A204.1 (cell line): Measurements from ENCODE around the gene INO80E.
"Not testable (repeated sequence)": the region's sequence is repeated elsewhere in the genome, so short reads cannot be mapped to it uniquely, and the experiment has no call there.

Experiments
- FAIRE-seq: peaks from 2 replicates; lab custom pipeline; 2012; peaks lifted over from hg19 to GRCh38; lab: Jason Lieb, UNC

INO80E gene

DNA sequence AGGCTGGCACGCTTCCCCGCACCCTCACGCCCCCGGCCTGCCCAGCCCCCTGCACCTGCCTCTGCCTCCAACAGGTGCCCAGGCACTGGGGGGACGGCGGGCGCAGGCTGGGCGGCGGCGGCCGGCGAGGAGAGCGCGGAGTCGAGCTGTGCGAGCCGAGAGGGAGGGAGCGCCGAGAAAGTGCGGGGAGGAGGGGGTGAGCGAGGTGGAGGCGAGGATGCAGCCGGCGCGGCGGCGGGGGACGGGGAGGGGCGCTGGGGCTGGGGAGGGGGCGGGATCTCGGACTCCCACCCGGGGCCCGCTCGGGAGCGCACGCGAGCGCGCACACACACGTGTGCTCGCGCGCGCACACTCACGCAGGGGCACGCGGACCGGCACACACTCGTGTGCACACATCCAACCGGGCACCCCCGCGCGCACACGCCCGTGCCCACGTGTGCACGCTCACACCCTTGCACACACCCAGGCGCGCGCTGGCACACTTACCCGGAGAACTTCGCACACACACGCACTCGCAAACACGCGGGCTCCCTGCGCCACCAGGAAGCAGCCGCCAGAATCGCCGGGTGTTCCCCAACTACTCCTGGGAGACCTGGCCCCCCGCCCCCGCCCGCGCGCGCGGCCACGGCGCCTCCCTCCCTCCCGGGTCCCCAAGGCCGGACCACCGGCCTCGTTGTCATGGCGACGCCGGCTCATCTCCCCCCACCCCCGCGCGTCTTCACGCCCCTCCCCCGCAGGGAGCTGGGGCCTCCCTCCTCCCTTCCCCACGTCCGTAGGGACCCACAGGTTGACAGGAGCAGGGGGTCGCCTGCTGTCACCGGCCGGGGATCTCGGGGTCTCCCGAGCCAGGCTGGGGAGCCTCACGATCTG, 15.0 kb downstream of the INO80E start, which contains the start of gene DOC2A:
Gene DOC2A (minus strand): TSS at position 184 of the 870 bp plus-strand sequence. CDS start 805 bp downstream, outside the sequence.
- no peak for FAIRE-seq

DNA sequence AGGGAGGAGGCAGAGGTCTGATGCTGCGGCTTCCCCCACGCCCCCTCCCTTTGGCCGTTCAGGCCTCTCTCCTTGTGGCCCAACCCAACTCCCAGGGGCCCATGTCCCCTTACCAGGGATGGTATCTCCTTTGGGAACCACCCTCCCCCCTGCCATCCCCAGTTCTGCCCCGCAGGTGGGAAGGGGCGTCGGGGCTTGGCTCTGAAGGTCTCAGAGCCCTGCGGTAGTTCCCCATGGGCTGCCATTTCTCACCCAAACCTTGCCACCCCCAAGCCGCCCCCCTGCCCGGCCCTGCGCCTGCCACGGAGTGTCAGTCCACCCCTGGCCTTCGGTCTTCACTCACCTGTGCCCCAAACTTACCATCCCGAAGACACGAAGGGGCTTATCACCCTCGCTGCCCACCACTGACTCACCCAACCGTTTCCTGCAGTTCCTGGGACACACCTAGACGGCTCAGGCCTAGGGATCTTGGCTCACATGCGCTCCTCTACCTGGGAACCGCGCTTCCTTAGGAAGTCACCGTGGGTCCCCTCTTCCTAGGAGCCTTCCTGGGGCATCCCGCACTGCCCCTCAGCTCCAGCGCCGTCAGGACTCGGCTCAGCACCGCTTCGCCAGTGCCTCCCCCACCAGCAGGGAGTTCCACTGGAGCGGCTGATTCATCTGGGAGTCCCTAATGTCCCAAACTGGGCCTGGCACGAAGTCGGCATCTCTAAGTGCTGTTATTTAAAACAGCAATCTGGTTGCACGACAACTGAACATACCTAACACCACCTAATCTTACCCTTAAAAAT, 15.9 kb downstream of the INO80E start:
- no peak for FAIRE-seq

DNA sequence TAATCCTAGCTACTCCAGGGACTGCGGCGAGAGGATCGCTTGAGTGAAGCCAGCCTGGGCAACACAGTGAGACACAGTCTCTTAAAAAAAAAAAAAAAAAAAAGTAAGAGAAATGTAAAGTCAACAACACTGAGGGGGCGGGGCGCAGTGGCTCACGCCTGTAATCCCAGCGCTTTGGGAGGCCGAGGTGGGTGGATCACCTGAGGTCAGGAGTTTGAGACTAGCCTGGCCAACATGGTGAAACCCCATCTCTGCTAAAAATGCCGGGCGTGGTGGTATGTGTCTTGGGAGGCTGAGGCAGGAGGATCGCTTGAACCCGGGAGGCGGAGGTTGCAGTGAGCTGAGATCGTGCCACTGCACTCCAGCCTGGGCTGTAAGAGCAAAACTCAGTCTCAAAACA, 16.6 kb downstream of the INO80E start:
- FAIRE-seq, result not testable (repeated sequence)

DNA sequence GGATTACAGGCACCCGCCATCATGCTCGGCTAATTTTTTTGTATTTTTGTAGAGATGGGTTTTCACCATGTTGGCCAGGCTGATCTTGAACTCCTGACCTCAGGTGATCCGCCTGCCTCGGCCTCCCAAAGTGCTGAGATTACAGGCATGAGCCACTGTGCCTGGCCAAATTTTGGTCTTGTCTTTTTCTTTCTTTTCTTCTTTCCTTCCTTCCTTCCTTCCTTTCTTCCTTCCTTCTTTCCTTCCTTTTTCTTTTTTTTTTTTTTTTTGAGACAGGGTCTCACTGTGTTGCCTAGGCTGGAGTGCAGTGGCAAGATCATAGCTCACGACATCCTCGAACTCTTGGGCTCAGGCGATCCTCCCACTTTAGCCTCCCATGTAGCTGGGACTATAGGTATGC, 19.4 kb downstream of the INO80E start:
- not testable (repeated sequence) for FAIRE-seq

DNA sequence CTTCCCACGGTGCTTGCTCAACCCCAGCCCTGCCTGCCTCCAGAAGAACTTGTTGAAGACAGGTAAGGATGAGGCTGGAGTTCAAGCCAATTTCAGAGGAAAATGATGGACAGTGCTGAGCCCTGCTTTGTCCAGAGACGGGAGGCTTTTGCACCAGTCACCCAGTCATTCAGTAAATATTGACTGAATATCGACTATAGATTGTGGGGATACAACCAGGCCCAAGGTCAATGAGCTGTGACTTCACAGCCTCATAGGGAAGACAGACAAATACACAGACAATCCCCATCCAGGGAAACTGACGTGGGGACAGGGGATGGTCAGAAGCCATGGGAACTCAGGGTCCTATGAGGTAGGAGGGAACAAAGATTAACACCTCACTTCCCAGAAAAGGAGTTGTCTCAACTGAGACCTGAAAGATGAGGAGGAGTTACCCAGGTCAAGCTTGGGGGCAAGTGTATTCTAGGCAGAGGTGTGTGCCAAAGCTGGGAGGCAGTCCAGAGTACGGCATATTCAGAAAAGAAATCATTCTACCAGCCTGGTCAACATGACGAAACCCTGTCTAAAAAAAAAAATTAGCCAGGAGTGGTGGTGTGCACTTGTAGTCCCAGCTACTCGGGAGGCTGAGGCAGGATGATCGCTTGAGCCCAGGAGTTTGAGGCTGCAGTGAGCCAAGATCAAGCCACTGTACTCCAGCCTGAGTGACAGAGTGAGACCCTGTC, 20.7 kb downstream of the INO80E start:
- FAIRE-seq, result no peak

DNA sequence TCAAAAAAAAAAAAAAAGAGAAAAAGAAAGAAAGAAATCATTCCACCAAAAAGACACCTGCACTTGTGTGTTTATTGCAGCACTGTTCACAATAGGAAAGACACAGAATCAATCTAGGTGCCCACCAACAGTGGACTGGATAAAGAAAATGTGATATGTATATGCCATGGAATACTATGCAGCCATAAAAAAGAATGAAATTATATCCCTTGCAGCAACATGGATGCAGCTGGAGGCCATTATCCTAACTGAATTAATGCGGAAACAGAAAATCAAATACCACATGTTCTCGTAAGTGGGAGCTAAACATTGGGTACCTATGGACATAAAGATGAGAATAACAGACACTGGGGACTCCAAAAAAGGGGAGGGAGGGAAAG, 21.2 kb downstream of the INO80E start:
- FAIRE-seq, result no peak

DNA sequence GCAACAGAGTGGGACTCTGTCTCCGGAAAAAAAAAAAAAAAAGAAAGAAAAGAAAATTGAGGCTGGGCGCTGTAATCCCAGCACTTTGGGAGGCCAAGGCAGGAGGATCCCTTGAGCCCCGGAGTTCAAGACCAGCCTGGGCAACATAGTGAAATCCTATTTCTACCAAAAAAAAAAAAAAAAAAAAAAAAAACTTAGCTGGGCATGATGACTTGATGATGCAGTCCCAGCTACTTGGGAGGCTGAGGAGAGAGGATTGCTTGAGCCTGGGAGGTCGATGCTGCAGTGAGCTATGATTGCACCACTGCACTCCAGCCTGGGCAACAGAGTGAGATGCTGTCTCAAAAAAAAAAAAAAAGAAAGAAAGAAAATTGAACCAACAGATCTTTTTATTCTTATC, 21.9 kb downstream of the INO80E start:
- not testable (repeated sequence) for FAIRE-seq

DNA sequence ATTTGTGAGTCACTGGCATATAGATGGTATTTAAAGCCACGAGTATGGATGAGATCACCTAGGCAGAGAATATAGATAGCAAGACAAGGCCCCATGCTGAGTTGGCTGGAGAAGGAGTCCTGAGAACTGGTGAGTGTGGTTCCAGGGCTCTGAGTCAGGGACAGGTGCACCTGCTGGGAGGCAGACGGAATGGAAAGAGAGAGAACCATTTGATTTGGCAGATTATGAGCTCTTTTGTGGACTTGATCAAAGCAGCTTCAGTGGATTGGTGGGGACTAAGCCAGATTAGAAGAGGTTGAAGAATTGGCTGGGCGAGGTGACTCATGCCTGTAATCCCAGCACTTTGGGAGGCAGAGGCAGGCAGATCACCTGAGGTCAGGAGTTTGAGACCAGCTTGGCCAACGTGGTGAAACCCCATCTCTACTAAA, 22.7 kb downstream of the INO80E start:
- no peak for FAIRE-seq

DNA sequence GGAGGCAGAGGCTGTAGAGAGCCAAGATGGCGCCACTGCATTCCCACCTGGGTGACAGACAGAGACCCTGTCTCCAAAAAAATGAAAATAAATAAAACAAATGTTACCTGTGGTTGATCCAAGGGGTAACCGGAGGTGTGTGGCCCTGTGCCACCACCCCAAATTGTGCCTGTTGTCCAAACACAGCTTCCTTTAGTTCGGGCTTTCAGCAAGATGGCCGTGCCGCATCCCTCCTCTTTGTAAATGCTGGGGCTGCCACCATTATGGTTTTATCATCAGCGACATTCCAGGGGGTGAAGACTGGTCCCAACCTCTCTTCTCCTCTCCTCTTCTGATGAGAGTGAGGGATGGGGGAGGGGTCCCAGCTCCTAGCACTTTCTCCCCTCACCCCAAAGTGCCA, 26.8 kb downstream of the INO80E start, which contains the start of gene C16orf92:
Gene C16orf92 (plus strand): TSS at position 312 of the 400 bp plus-strand sequence. CDS start 143 bp downstream, outside the sequence.
- no peak for FAIRE-seq

DNA sequence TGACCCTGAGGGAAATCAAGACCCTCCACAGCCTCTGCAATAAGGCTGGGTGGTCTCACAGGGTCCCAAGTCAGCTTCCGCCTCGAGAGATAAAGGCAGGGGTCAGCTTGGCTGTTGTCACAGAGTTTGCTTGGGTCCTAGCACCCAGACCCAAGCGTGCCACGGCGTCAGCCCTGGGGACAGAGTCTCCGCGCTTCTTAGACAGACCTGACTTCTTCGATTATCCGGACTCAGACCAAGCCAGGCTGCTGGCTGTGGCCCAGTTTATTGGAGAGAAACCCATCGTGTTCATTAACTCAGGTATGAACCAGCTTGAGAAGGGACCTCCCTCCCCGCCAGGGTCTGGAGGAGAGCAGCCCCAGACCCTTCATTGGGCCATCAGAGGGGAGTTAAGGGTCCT, 27.5 kb downstream of the INO80E start:
- FAIRE-seq, result no peak

DNA sequence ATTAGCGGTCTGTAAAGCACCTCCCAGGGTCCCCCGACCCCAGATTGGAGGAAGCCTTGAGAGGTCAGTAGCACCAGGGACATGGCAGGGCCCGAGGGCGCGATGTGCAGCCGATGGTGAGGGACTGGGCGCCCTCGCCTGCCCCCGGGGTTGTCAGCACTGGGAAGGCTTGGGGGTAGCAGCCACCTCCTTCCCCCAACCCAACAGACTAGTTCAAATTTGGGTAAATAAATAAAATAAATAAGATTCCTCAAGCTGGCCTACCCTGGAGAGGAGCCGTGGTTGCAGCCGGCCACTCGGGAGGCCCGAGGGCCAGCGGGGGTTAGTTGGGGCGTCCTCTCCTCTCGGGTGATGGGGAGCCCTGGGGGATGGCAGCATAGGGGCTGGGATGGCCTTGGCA, 28.4 kb downstream of the INO80E start:
- no peak for FAIRE-seq

DNA sequence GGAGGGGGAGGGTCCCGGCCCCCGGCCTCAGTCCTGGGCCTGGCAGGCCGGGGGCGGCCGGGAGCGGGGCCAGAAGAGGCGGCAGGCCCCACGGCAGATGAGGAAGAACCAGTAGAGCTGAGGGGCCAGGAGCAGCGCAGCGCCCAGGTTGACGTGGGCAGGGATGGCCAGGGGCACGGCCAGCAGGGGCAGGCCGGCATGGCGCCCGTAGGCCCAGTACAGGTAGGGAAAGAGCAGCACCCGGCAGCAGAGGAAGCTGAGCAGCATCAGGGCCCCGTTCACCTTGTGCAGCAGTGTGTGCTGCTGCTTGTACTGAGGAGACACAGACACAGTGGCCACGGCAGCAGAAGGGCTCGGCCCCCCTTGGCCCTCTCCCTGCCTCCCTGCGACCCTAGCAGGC, 29.1 kb downstream of the INO80E start:
- FAIRE-seq, result no peak

DNA sequence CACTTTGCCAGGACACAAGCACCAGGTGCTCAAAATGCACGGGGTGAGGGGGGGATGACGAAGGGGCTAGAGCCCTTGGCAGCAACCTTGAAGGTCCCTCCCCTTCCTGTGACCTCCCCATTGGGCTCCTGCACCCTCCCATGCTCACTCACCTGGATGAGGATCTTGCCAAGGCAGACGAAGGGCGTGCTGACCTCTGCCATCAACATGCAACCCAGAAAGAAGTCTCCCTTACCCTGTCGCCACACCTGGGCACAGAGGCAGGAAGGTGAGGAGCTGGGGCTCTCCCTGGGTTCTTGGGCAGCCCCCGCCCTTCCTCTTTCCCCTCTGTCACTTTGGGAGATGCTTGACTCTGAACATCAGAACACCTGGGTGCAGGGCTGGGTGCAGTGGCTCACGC, 29.5 kb downstream of the INO80E start:
- no peak for FAIRE-seq

DNA sequence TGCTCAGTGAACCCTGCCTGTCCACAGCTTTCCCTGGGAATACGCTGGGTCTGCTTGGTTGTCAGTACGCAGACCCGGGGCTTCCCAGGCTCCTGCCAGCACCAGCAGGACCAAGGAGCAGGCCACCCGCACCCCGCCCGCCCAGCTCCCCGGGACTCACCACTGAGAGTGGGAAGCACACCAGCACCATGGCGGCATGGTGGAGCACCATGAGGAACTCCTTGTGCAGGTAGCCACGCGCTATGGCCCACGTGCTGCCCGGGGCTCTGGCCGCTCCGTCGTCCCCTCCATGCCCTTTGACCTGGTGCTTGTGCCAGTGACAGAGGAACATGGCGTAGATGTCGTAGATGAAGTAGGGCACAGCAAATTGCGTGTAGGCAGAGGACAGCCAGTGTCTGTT, 30.4 kb downstream of the INO80E start:
- FAIRE-seq, result no peak

DNA sequence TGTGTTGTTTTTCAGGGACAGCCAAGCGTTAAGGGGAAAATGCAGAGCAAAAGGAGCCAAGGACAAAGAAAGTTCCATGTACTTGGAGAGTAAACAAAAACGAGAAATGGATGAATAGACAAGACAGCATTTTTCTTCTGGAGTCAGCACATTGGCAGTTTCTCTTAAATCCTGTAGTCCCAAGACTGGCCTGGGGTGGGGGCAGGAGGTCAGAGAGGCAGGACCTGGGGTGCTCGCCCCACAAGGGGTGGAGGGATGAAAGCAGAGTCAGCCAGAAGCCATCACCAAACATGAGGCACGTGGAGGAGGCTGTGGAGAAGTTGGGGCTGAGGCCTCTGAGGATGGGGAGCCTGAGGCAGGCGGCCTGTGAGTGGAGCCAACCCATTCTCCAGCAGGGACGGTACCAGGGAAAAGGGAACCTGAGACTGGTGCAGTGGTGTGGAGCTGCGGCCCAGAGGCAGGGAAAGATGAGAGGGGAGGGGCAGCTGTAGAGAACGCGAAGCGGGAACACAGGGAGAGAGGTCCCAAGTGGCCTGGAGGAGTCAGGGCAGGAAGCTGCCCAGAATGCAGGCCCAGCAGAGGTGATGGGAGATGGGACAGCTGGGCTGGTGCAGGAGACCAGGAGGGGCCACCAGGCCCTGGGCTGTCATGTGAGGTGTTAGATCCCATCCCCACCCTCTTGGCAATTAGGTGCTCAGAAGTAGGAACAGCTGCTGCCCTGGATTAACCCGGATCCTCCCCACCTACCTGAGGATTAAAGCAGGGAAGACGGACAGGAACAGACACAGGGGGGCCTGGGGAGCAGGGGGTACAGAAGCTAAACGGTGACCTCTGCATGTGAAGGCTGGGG, 31.8 kb downstream of the INO80E start:
- FAIRE-seq, result no peak

DNA sequence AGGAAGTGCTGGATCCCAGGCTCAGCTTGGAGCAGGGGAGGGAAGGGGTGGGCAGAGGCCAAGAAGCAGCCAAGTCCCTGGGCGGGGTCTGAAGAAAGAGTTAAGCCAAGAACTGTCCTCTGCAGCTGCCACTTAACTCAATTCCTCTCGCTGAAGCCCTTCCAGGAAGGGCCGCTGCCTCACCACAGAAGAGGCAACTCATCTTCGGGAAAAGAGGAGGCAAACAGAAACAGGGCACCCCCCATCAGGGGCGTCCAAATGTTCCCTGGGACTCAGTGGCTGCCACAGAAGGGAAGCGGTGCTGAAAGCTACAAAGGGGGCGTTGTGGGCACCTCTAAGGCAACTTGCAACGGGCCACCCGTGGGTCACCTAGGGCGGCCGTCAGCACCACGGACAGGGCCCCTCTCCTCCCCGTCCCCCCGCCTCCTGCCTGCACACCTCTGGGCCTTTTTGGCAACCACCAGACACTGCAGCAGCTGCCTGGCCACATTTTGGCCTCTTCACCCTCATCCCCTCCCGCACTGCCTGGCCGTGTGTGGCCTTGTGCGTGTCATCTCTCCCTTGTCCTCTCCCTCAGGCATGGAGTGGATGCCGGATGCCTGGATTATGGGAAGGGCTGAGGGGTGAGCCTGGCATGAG, 32.5 kb downstream of the INO80E start:
- no peak for FAIRE-seq

DNA sequence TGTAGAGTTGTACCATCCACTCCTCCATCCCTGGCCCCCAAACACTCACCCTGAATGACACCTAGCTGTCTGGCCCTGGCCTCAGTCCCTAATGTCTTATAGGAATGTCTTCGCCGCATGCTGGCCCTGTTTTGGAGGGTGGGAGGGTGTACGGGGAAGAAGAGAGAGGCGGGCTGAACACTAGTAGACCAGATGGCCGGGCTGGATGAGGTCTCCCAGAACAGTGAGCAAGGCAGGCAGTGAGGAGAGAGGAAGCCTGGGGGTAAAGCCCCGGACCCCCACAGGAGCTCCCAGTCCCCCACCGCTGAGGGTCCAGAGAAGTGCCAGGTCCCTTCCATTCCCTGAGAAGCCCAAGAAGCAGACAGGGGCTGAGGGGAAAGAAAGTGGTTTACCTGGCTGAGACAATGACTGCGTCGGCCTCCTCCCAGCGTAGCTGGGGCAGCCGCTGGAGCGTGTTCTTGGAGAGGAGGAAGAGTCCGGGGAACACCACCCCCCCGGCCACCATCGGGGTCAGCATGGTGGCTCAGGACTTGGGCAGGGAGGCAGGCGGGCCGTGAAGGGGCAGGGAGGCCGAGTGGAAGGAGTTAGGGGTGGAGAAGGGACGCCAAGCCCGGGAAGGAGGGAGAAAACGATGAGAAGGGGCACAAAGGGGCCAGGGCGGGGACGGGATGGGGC, 34.1 kb downstream of the INO80E start:
- no peak for FAIRE-seq

DNA sequence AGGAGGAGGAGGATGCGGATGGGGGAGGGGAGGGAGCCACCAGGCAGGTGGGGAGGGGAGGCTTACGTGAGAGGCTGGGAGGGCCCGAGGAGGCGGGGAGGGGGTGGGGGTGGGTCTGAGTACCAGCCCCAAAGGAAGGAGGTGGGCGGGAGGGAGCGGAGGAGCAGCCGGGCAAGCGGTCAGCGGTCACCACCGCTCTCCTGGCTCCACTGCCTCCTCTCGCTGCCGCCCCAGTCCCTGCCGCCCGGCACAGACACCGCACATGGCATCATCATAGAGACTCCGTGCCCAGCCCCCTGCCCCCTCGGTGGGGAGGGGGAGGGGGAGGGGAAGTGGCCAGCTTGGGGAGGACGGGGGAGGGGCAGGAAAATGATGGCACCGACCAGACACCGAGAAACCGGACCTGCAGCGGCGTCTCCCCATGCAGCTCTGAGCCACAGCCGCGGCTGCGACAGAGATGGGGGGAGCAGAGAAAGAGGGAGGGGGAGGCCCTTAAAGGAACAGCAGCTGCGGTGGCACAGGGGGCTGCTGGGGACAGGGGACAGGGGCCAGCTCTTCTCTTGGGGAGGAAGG, 34.9 kb downstream of the INO80E start, which contains the start of gene TLCD3B:
Gene TLCD3B (minus strand): TSS at position 431 of the 573 bp plus-strand sequence. CDS start 744 bp downstream, outside the sequence.
- no peak for FAIRE-seq

DNA sequence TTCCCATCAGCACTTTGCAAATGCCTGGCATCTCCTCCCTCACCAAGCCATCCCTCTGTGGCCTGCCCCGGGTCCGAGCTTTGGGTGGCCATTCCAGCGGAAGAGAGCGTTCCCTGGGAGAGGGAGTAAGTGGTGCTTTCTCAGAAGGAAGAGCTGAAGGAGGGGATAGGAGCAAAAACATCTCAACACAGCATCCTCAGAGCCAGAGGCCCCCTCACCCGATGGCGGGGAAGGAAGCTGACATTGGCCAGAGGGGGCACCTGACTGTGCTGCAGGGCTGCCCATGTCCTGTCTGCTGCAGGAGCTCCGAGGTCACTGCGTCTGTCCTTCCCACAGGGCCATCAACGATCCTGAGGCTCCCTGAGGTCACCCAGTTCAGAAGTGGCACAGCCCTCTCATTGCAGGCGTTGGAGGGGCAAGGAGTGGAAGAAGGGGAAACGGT, 35.5 kb downstream of the INO80E start:
- FAIRE-seq, result no peak
